GM21576 (cell line): ENCODE results near the gene YBX2.

Experiments
- ATAC-seq: cut with Tn5 transposase; IDR thresholded peaks from one replicate; pipeline ENCODE4 v1.9.1; 2021; ENCODE audit warnings: mild to moderate bottlenecking, moderate library complexity; ENCODE audit not compliant: unreplicated experiment

Gene YBX2

GRCh38 chr17:7323731-7324437, 29.4 kb upstream of the YBX2 start:
- ATAC-seq: no peak

GRCh38 chr17:7322520-7323194, 28.2 kb upstream of the YBX2 start:
- no peak for ATAC-seq

GRCh38 chr17:7321466-7321865, 27.0 kb upstream of the YBX2 start:
- no peak for ATAC-seq

- ATAC-seq: no peak
Measured at GRCh38 chr17:7318121-7318860, 23.9 kb upstream of the YBX2 start.

- no peak for ATAC-seq
Measured at GRCh38 chr17:7317161-7317803, 22.8 kb upstream of the YBX2 start.

- ATAC-seq: no peak
Measured at GRCh38 chr17:7315570-7316235, 21.3 kb upstream of the YBX2 start.

GRCh38 chr17:7314719-7315569, 20.5 kb upstream of the YBX2 start, which contains the start of gene GPS2:
Gene GPS2 (minus strand): TSS chr17:7315360. CDS start chr17:7315052, 308 bp downstream.
- ATAC-seq: peak; percentile 64

GRCh38 chr17:7313890-7314718, 19.7 kb upstream of the YBX2 start:
- no peak for ATAC-seq

- no peak for ATAC-seq
Measured at GRCh38 chr17:7313088-7313889, 18.9 kb upstream of the YBX2 start.

- ATAC-seq: no peak
Measured at GRCh38 chr17:7312432-7313087, 18.1 kb upstream of the YBX2 start.

GRCh38 chr17:7311110-7311705, 16.8 kb upstream of the YBX2 start:
- no peak for ATAC-seq

- ATAC-seq: no peak
Measured at GRCh38 chr17:7309628-7310027, 15.2 kb upstream of the YBX2 start.

GRCh38 chr17:7308625-7309433, 14.4 kb upstream of the YBX2 start:
- ATAC-seq: no peak

GRCh38 chr17:7307686-7308624, 13.5 kb upstream of the YBX2 start:
- no peak for ATAC-seq
